Measurements from ENCODE around the gene ATG16L1. TPM values are rescaled to one million over a fixed set of nuclear protein-coding genes. Genes with fewer than 3 reads are reported as not detected.

Gene ATG16L1
- total and polyA plus RNA-seq, 9 donors = 9.5 to 32.3 (median 20.0) TPM

DNA sequence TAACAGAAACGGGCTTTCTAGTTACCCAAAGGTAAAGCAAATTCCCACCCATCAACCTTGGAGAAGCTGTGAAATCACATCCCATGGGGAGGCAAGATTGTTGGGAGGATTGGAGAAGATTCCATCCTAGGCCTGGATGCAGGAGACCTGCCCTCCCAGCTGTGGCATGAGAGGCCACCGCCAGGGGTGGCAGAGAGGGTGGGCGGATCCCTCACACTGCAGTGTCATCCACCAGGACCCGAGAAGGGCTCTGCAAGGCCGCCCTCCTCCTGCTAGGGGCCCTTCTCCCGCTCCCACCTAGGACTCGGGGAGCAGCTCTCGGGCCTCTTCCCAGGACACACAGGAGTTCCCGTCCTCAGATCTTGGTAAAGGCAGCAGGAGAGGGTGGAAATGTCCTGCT, 15.5 kb upstream of the ATG16L1 start:
- no peak for DNase-seq
- Histone ChIP-seq H3K4me1 (ENCODE audit: insufficient read depth) (no peaks in the 10 kb centered on the region), H3K36me3 (no peaks in the 10 kb centered on the region), H3K27me3 (no peaks in the 10 kb centered on the region), H3K27ac (no peak overlapping the region), H3K4me3 (no peak overlapping the region), H3K9me3 (no peaks in the 10 kb centered on the region)
- TF ChIP-seq POLR2A (IDR thresholded peaks at IDR 0.05) (no peak), EP300 (IDR thresholded peaks at IDR 0.05) (no peak)
- TF ChIP-seq, protein P1, sequence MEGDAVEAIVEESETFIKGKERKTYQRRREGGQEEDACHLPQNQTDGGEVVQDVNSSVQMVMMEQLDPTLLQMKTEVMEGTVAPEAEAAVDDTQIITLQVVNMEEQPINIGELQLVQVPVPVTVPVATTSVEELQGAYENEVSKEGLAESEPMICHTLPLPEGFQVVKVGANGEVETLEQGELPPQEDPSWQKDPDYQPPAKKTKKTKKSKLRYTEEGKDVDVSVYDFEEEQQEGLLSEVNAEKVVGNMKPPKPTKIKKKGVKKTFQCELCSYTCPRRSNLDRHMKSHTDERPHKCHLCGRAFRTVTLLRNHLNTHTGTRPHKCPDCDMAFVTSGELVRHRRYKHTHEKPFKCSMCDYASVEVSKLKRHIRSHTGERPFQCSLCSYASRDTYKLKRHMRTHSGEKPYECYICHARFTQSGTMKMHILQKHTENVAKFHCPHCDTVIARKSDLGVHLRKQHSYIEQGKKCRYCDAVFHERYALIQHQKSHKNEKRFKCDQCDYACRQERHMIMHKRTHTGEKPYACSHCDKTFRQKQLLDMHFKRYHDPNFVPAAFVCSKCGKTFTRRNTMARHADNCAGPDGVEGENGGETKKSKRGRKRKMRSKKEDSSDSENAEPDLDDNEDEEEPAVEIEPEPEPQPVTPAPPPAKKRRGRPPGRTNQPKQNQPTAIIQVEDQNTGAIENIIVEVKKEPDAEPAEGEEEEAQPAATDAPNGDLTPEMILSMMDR (IDR thresholded peaks at IDR 0.05) = no peak
- WGBS, 3 donors = 69 to 76% (median 71%) methylated on average over 9 of the region's 9 CpGs
- intact Hi-C loops (cut with DNase I) = no loop called here

DNA sequence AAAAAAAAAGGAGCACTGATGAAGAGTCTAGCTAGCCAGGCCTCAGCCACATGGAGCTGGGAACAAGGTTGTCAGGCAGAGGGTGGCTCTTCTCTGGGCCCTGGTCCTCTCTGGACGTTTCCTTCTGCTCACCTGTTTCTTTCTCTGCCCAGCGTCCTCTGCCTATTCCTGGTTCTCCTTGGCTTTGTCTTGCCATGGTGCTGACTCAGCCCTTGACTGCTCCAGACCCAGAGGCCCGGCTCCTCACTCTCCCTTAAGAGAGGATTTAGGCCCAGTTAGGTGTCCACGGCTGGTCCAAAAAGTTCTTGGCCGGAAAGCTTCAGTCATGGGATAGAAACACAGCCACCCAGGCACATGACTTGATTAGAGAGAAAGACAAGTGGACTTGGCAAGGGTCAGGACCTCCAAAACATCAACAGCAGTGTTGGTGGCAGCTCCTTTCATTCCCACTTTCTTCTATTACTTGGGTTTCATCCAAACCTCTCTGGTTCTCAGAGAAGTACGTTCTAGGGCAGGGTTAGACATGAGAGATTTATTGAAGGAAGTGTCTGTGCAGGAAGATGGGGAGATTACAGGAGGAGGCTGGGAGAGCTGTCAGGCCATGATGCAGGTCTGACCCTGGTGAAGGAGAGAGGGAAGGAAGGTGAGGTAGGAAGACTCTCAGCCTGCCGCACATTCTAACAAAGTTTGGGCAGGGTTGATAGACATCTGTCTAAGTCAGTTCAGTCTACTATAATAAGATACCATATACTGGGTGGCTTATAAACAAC, 14.5 kb upstream of the ATG16L1 start:
- no peak for DNase-seq
- intact Hi-C loops (cut with DNase I) = no loop called here
- Histone ChIP-seq H3K27ac (no peak overlapping the region), H3K4me3 (no peak overlapping the region), H3K9me3 (no peaks in the 10 kb centered on the region), H3K36me3 (no peaks in the 10 kb centered on the region), H3K27me3 (no peaks in the 10 kb centered on the region), H3K4me1 (ENCODE audit: insufficient read depth) (no peaks in the 10 kb centered on the region)
- 75 to 83% (median 76%) methylated on average over 7 of the region's 7 CpGs for WGBS, 3 donors
- TF ChIP-seq POLR2A (IDR thresholded peaks at IDR 0.05) (no peak), EP300 (IDR thresholded peaks at IDR 0.05) (no peak)
- TF ChIP-seq, protein P1 (IDR thresholded peaks at IDR 0.05) = no peak

DNA sequence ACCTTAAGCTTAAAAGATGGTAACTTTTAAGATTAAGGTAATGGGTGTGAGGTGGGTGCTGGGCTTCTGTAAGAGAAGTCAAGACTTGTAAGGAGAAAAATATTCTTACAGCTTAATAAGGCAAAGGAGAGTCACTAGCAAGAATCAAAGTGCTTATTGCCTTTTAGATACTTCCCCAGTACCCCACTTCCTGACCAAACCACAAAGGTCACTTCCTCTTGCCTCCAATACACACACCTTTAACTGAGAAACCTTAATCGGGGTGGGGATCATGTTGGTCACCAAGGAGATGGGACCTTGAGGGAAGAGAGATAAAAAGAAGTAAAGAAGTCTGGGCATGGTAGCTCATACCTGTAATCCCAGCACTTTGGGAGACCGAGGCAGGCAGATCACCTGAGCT, 10.6 kb upstream of the ATG16L1 start:
- H3K27ac ChIP-seq = no peak overlapping the region
- H3K27me3 ChIP-seq = no peaks in the 10 kb centered on the region
- intact Hi-C loops (cut with DNase I) = loop anchor here in 1 of 4 donors (10.0 kb wide), 1 partner anchor 636 kb away; no protein-coding TSS in a partner anchor
- no peaks in the 10 kb centered on the region for H3K9me3 ChIP-seq
- no peak overlapping the region for H3K4me3 ChIP-seq
- no peaks in the 10 kb centered on the region for H3K4me1 ChIP-seq (ENCODE audit: insufficient read depth)
- 81 to 85% (median 82%) methylated on average over 2 of the region's 2 CpGs for WGBS, 3 donors
- H3K36me3 ChIP-seq = no peaks in the 10 kb centered on the region
- TF ChIP-seq, protein P1 (IDR thresholded peaks at IDR 0.05) = no peak
- TF ChIP-seq POLR2A (IDR thresholded peaks at IDR 0.05) (no peak), EP300 (IDR thresholded peaks at IDR 0.05) (no peak)
- no peak for DNase-seq

DNA sequence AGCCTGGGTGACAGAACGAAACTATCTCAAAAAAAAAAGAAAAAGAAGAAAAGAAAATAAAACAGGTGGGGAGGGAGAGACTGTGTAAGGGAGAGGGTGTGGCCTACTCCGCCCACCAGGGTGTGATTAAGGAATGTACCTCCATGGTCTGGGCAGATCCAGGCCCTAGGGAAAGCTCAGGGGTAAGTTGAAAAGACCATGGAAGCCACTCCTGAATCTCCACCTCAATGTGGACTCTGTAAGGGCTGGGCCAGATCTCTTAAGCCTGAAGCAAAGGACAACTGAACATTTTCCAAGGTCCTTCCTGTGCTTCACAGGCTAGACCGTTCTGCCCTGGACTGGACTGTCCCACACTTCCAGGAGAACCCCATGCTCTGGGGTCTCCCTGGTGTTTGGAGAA, 9.7 kb upstream of the ATG16L1 start:
- TF ChIP-seq EP300 (IDR thresholded peaks at IDR 0.05) = no peak
- no peak for TF ChIP-seq POLR2A (IDR thresholded peaks at IDR 0.05)
- TF ChIP-seq, protein P1 (IDR thresholded peaks at IDR 0.05) = no peak
- Histone ChIP-seq H3K4me1 (ENCODE audit: insufficient read depth) (no peaks in the 10 kb centered on the region), H3K27ac (no peak overlapping the region), H3K36me3 (no peaks in the 10 kb centered on the region), H3K27me3 (no peaks in the 10 kb centered on the region), H3K4me3 (no peak overlapping the region), H3K9me3 (no peaks in the 10 kb centered on the region)
- no peak for DNase-seq
- intact Hi-C loops (cut with DNase I) = loop anchor here in 1 of 4 donors (10.0 kb wide), 1 partner anchor 637 kb away; no protein-coding TSS in a partner anchor
- WGBS, 3 donors = 74 to 86% (median 80%) methylated on average over 3 of the region's 3 CpGs

All from ovary (tissue), 9 donors.